Panc1 (cell line): Measurements from ENCODE around the gene AGBL3. TPM values are rescaled to one million over a fixed set of nuclear protein-coding genes. Genes with fewer than 3 reads are reported as not detected.

Experiments used
- ATAC-seq: fragments of 200-7000 bp; cut with Tn5 transposase; 2 replicates; pipeline ENCODE4 v1.9.1; 2020; ENCODE audit warnings: mild to moderate bottlenecking, moderate library complexity
- BruUV-seq: library from RNA; stranded (reverse); fragments of 400-500 nt; replicated peaks from 2 replicates; lab custom pipeline; 2021; lab: Mats Ljungman, UMichigan
- CTCF ChIA-PET: fragments of 300-600 bp; sonication (Branson Sonifier 250); formaldehyde crosslinking; loops from one replicate; lab custom pipeline; 2022; ENCODE audit warnings: antibody characterized with exemption; lab: Charles Lee
- POLR2A ChIA-PET: fragments of 300-600 bp; sonication (Branson Sonifier 250); formaldehyde crosslinking; loops from one replicate; lab custom pipeline; 2022; ENCODE audit warnings: antibody characterized with exemption; lab: Charles Lee
- DNase-seq: peaks from one replicate; pipeline ENCODE4 v3.0.0-alpha.2; 2010; ENCODE audit warnings: low read depth, low spot score
- H3K27ac ChIP-seq: 2 replicates; pipeline ENCODE4 v1.5.1; 2011; ENCODE audit warnings: mild to moderate bottlenecking, low read length, inconsistent platforms
- H3K27me3 ChIP-seq: fragments of 200-500 bp; sonication (Bioruptor generic); 2 replicates; pipeline ENCODE4 v1.6.0; 2014; ENCODE audit warnings: low read length, inconsistent platforms; ENCODE audit not compliant: control insufficient read depth, insufficient read depth
- H3K36me3 ChIP-seq: fragments of 200-500 bp; sonication (Bioruptor generic); 2 replicates; pipeline ENCODE4 v1.5.1; 2014; ENCODE audit warnings: inconsistent platforms, mild to moderate bottlenecking, low read length, moderate library complexity; ENCODE audit not compliant: control insufficient read depth, insufficient read depth
- H3K4me1 ChIP-seq: 2 replicates; pipeline ENCODE4 v1.5.1; 2011; ENCODE audit warnings: inconsistent platforms, mild to moderate bottlenecking, low read length, moderate library complexity; ENCODE audit not compliant: control insufficient read depth, insufficient read depth
- H3K4me3 ChIP-seq, 2 experiments: 2 replicates each; pipeline ENCODE4 v1.5.1; 2011 to 2012; ENCODE audit warnings: low read depth in 2 of 2, low read length in 2 of 2, mild to moderate bottlenecking in 2 of 2, inconsistent platforms in 1 of 2, moderate library complexity in 1 of 2
- H3K9me3 ChIP-seq: fragments of 200-500 bp; sonication (Bioruptor generic); 2 replicates; pipeline ENCODE4 v1.5.1; 2014; ENCODE audit warnings: low read depth, mild to moderate bottlenecking, inconsistent platforms, low read length, moderate library complexity; ENCODE audit not compliant: control insufficient read depth, insufficient read depth
- POLR2AphosphoS5 ChIP-seq: IDR thresholded peaks from 2 replicates; pipeline ENCODE4 v1.6.1; 2012; ENCODE audit warnings: mild to moderate bottlenecking, low read depth, low read length, moderate library complexity
- REST ChIP-seq, 2 experiments: IDR thresholded peaks; 2 replicates each; pipeline ENCODE4 v1.6.1; 2011 to 2012; ENCODE audit warnings: low read depth in 2 of 2, control low read depth in 1 of 2, low read length in 1 of 2, mild to moderate bottlenecking in 1 of 2, moderate library complexity in 1 of 2; ENCODE audit not compliant: insufficient read depth in 1 of 2
- SIN3A ChIP-seq: IDR thresholded peaks from 2 replicates; pipeline ENCODE4 v1.6.1; 2012; ENCODE audit warnings: low read depth, mild to moderate bottlenecking, low read length, moderate library complexity, borderline replicate concordance; ENCODE audit not compliant: insufficient read depth
- TCF7L2 ChIP-seq: IDR thresholded peaks from 2 replicates; pipeline ENCODE4 v1.6.1; 2011; ENCODE audit warnings: mild to moderate bottlenecking, low read depth, low read length, inconsistent platforms
- in situ Hi-C: cut with HindIII; loops from 2 replicates; pipeline ENCODE4 v1.10.0; 2016; ENCODE audit warnings: low sequenced_read_pairs, low pct_unique_long_range_greater_than_20kb
- intact Hi-C: fragments of 100-400 bp; cut with micrococcal nuclease; formaldehyde crosslinking; loops from one replicate; pipeline ENCODE4 v1.10.0; 2022; ENCODE audit not compliant: unreplicated experiment
- total RNA-seq: library from RNA; stranded (reverse); gene quantifications from one replicate; pipeline ENCODE4 v1.2.1, GENCODE V29; 2021; ENCODE audit not compliant: unreplicated experiment
- TF ChIP-seq, protein P1 (sequence below): fragments of 450-650 bp; IDR thresholded peaks from 2 replicates; pipeline ENCODE4 v1.5.1; 2017; ENCODE audit warnings: mild to moderate bottlenecking

The AGBL3 gene
- total RNA-seq, 1 experiment from 2014 or later = 2.5 TPM

DNA sequence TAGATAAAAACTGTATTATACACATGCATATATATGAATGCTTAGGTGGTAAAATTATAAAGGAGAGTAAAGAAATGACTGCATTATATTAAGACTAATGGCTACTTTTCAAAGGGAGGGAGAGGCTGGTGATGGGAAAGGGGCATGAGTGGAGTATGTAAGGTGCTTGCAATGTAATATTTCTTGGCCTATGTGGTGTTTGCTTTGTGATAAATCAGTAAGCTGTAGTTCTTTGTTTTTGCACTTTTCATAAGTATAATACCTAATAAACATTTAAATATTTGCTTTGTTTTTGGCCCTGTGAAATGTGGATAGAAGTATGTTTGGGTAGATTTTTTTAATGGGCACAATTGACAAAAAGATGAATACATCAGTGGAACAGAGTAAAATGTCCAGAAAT lies 25.9 kb downstream of the AGBL3 start:
- no peaks in the 10 kb centered on the region for H3K36me3 ChIP-seq
- intact Hi-C loops (no loop called here), in situ Hi-C loops (no loop called here)
- TF ChIP-seq TCF7L2 (no peak), POLR2AphosphoS5 (no peak), REST (IDR thresholded peaks at IDR 0.05; ENCODE audit: insufficient read depth in 1 of 2, low read depth in 2 of 2, low read length in 1 of 2) (no peak), SIN3A (no peak)
- TF ChIP-seq, protein P1, sequence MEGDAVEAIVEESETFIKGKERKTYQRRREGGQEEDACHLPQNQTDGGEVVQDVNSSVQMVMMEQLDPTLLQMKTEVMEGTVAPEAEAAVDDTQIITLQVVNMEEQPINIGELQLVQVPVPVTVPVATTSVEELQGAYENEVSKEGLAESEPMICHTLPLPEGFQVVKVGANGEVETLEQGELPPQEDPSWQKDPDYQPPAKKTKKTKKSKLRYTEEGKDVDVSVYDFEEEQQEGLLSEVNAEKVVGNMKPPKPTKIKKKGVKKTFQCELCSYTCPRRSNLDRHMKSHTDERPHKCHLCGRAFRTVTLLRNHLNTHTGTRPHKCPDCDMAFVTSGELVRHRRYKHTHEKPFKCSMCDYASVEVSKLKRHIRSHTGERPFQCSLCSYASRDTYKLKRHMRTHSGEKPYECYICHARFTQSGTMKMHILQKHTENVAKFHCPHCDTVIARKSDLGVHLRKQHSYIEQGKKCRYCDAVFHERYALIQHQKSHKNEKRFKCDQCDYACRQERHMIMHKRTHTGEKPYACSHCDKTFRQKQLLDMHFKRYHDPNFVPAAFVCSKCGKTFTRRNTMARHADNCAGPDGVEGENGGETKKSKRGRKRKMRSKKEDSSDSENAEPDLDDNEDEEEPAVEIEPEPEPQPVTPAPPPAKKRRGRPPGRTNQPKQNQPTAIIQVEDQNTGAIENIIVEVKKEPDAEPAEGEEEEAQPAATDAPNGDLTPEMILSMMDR = no peak
- ATAC-seq (no peak), DNase-seq (no peak)
- ChIA-PET CTCF (no interaction called here), POLR2A (no interaction called here)
- H3K4me1 ChIP-seq = no peaks in the 10 kb centered on the region
- H3K27ac ChIP-seq = no peak overlapping the region
- no peak overlapping the region for H3K4me3 ChIP-seq
- H3K27me3 ChIP-seq = no peaks in the 10 kb centered on the region
- H3K9me3 ChIP-seq = no peaks in the 10 kb centered on the region
- BruUV-seq = no TSS peak

GRCh38 chr7:135023622-135024021 lies 37.3 kb downstream of the AGBL3 start:
- Histone ChIP-seq H3K36me3 (no peaks in the 10 kb centered on the region), H3K4me3 (no peak overlapping the region), H3K4me1 (no peaks in the 10 kb centered on the region), H3K27ac (no peak overlapping the region), H3K9me3 (no peaks in the 10 kb centered on the region), H3K27me3 (no peaks in the 10 kb centered on the region)
- TF ChIP-seq TCF7L2 (no peak), POLR2AphosphoS5 (no peak), SIN3A (no peak), REST (IDR thresholded peaks at IDR 0.05; ENCODE audit: insufficient read depth in 1 of 2, low read depth in 2 of 2, low read length in 1 of 2) (no peak)
- TF ChIP-seq, protein P1 = no peak
- no TSS peak for BruUV-seq
- no peak for DNase-seq
- POLR2A ChIA-PET = no interaction called here
- CTCF ChIA-PET = no interaction called here
- in situ Hi-C loops = no loop called here
- intact Hi-C loops = no loop called here
- ATAC-seq = no peak
